IMR-90 (cell line): ENCODE measurements around the gene CFAP251. TPM values are rescaled to one million over a fixed set of nuclear protein-coding genes. Genes with fewer than 3 reads are reported as not detected.
A peak's percentile ranks its signal among the peaks of the same experiment; 100 is the strongest.

Experiments
- ATAC-seq: fragments of 200-7000 bp; cut with Tn5 transposase; 2 replicates; pipeline ENCODE4 v1.9.1; 2020; ENCODE audit warnings: low read depth, mild to moderate bottlenecking, moderate library complexity
- BruUV-seq: library from RNA; stranded (reverse); fragments of 400-500 nt; replicated peaks from 2 replicates; lab custom pipeline; 2021; lab: Mats Ljungman, UMichigan
- CTCF ChIA-PET: fragments of 300-600 bp; formaldehyde crosslinking; extraction: SDS; loops from one replicate; lab custom pipeline; 2021; ENCODE audit warnings: antibody characterized with exemption; lab: Yijun Ruan, JAX
- POLR2A ChIA-PET: fragments of 300-600 bp; sonication (Branson Sonifier 250); formaldehyde crosslinking; loops from one replicate; lab custom pipeline; 2022; ENCODE audit warnings: antibody characterized with exemption; ENCODE audit not compliant: unreplicated experiment; lab: Charles Lee
- DNase-seq: peaks from one replicate; pipeline ENCODE4 v3.0.0; 2013
- H2AFZ ChIP-seq: replicated peaks from 2 replicates; pipeline ENCODE3; 2013; ENCODE audit warnings: low read length, mild to moderate bottlenecking; ENCODE audit not compliant: poor library complexity
- H2AK5ac ChIP-seq: 2 replicates; pipeline ENCODE4 v1.6.1; 2013; ENCODE audit warnings: low read depth, low read length, inconsistent platforms
- H2AK9ac ChIP-seq: replicated peaks from 2 replicates; pipeline ENCODE3; 2013; ENCODE audit warnings: mild to moderate bottlenecking, low read depth, low read length, moderate library complexity; ENCODE audit not compliant: poor library complexity
- H2BK120ac ChIP-seq: 2 replicates; pipeline ENCODE4 v1.6.1; 2013; ENCODE audit warnings: low read depth, low read length, inconsistent platforms
- H2BK15ac ChIP-seq: 3 replicates; pipeline ENCODE4 v1.6.1; 2013; ENCODE audit warnings: low read depth, low read length, inconsistent platforms
- H2BK20ac ChIP-seq: 2 replicates; pipeline ENCODE4 v1.6.1; 2013; ENCODE audit warnings: low read depth, mild to moderate bottlenecking, inconsistent platforms, low read length, moderate library complexity
- H2BK5ac ChIP-seq: 2 replicates; pipeline ENCODE4 v1.6.1; 2013; ENCODE audit warnings: mild to moderate bottlenecking, low read depth, low read length, inconsistent platforms; ENCODE audit not compliant: poor library complexity, severe bottlenecking
- H3K14ac ChIP-seq: replicated peaks from 2 replicates; pipeline ENCODE4 v1.6.1; 2013; ENCODE audit warnings: low read depth, low read length, inconsistent platforms
- H3K18ac ChIP-seq: 2 replicates; pipeline ENCODE4 v1.6.1; 2013; ENCODE audit warnings: low read depth, low read length, control low read depth
- H3K23ac ChIP-seq: 2 replicates; pipeline ENCODE4 v1.6.1; 2013; ENCODE audit warnings: low read depth, low read length, inconsistent platforms
- H3K27ac ChIP-seq: 2 replicates; pipeline ENCODE4 v1.5.1; 2013; ENCODE audit warnings: mild to moderate bottlenecking, control low read depth, low read length; ENCODE audit not compliant: insufficient read depth
- H3K27me3 ChIP-seq: 2 replicates; pipeline ENCODE4 v1.6.1; 2013; ENCODE audit warnings: low read length; ENCODE audit not compliant: control insufficient read depth, insufficient read depth
- H3K36me3 ChIP-seq: 2 replicates; pipeline ENCODE4 v1.6.1; 2013; ENCODE audit warnings: low read length, mixed read lengths; ENCODE audit not compliant: control insufficient read depth, insufficient read depth
- H3K4ac ChIP-seq: 2 replicates; pipeline ENCODE4 v1.6.1; 2013; ENCODE audit warnings: low read depth, low read length, inconsistent platforms
- H3K4me1 ChIP-seq: 2 replicates; pipeline ENCODE4 v1.6.1; 2013; ENCODE audit warnings: low read length, mixed read lengths; ENCODE audit not compliant: control insufficient read depth, insufficient read depth
- H3K4me2 ChIP-seq: 2 replicates; pipeline ENCODE4 v1.6.1; 2013; ENCODE audit warnings: low read depth, mild to moderate bottlenecking, control low read depth, low read length, moderate library complexity
- H3K4me3 ChIP-seq: 2 replicates; pipeline ENCODE4 v1.5.1; 2013; ENCODE audit warnings: low read depth, mild to moderate bottlenecking, control low read depth, low read length, moderate library complexity; ENCODE audit not compliant: insufficient read depth
- H3K56ac ChIP-seq: 2 replicates; pipeline ENCODE4 v1.6.1; 2013; ENCODE audit warnings: low read length, inconsistent platforms; ENCODE audit not compliant: insufficient read depth; ENCODE audit errors: extremely low read depth
- H3K79me1 ChIP-seq, 2 experiments: 2 replicates each; pipeline ENCODE4 v1.6.1; 2013; ENCODE audit warnings: low read length in 2 of 2, inconsistent platforms in 1 of 2, low read depth in 1 of 2
- H3K9ac ChIP-seq: 2 replicates; pipeline ENCODE4 v1.6.1; 2013; ENCODE audit warnings: low read depth, low read length, control low read depth
- H3K9me1 ChIP-seq: 2 replicates; pipeline ENCODE4 v1.6.1; 2013; ENCODE audit warnings: low read length, inconsistent platforms; ENCODE audit not compliant: insufficient read depth
- H3K9me3 ChIP-seq: 2 replicates; pipeline ENCODE4 v1.6.1; 2013; ENCODE audit warnings: low read length; ENCODE audit not compliant: control insufficient read depth, insufficient read depth
- H4K20me1 ChIP-seq: 2 replicates; pipeline ENCODE4 v1.6.1; 2013; ENCODE audit warnings: low read length, inconsistent platforms; ENCODE audit not compliant: insufficient read depth
- H4K5ac ChIP-seq: 2 replicates; pipeline ENCODE4 v1.6.1; 2013; ENCODE audit warnings: mild to moderate bottlenecking, low read depth, low read length, control low read depth
- H4K8ac ChIP-seq, 2 experiments: 2 replicates each; pipeline ENCODE4 v1.6.1; 2013; ENCODE audit warnings: low read depth in 2 of 2, low read length in 2 of 2, control low read depth in 1 of 2, inconsistent platforms in 1 of 2
- H4K91ac ChIP-seq: 2 replicates; pipeline ENCODE4 v1.6.1; 2013; ENCODE audit warnings: low read depth, low read length, inconsistent platforms; ENCODE audit not compliant: insufficient read depth
- NFE2L2 ChIP-seq: fragments of 150-350 bp; IDR thresholded peaks from 2 replicates; pipeline ENCODE4 v1.6.1; 2016; ENCODE audit warnings: low read depth, mild to moderate bottlenecking, low read length
- RFX5 ChIP-seq: IDR thresholded peaks from 2 replicates; pipeline ENCODE4 v1.8.0; 2012; ENCODE audit warnings: low read depth, mild to moderate bottlenecking, low read length, moderate library complexity
- WGBS, 2 experiments: methylation state at CpG; one replicate each; pipeline versions ENCODE4 v1.1.5 to v1.1.7; 2013; ENCODE audit warnings: missing lambda C conversion rate in 2 of 2; ENCODE audit not compliant: insufficient read length in 1 of 2; ENCODE audit errors: extremely low coverage in 2 of 2; 5-methylcytosine and 5-hydroxymethylcytosine counted together
- dilution Hi-C: fragments of 300-500 bp; cut with HindIII; formaldehyde crosslinking; loops from one replicate; pipeline ENCODE4 v1.14.3; 2018; ENCODE audit warnings: low sequenced_read_pairs; ENCODE audit not compliant: unreplicated experiment
- in situ Hi-C: fragments of 300-500 bp; cut with MboI; formaldehyde crosslinking; loops from 3 replicates; pipeline ENCODE4 v1.14.3; 2019; ENCODE audit warnings: low sequenced_read_pairs, inconsistent platforms, mixed read lengths
- intact Hi-C: fragments of 100-400 bp; cut with micrococcal nuclease; formaldehyde crosslinking; loops from 2 replicates; pipeline ENCODE4 v1.10.0; 2022
- polyA plus RNA-seq, 3 experiments: library from polyadenylated mRNA; depleted of rRNA; stranded (reverse); fragments of >200 nt; gene quantifications; 2 replicates each; pipeline ENCODE4 v1.2.3, GENCODE V29; 2012; ENCODE audit warnings: low replicate concordance in 1 of 3
- total RNA-seq: library from RNA; depleted of rRNA; stranded (reverse); fragments of >200 nt; gene quantifications from 2 replicates; pipeline ENCODE4 v1.2.3, GENCODE V29; 2012

Gene CFAP251
- total and polyA plus RNA-seq, 2 of the 4 experiments (the other 2 are of a cell fraction) = 7.8 to 9.1 TPM

GRCh38 chr12:122020795-122021192 lies 102.4 kb downstream of the CFAP251 start:
- ATAC-seq (no peak), DNase-seq (no peak)
- no peak overlapping the region for H3K18ac ChIP-seq
- intact Hi-C loops (loop anchor here (5.0 kb wide), 1 partner anchor 223 kb away; no protein-coding TSS in a partner anchor), dilution Hi-C loops (no loop called here), in situ Hi-C loops (no loop called here)
- no peak overlapping the region for H3K27ac ChIP-seq
- H3K14ac ChIP-seq = no peak overlapping the region; the same call in 1 of the 2 replicates
- peak overlapping the region; percentile 20 to 60; a peak in 1 of 4 replicates for H4K8ac ChIP-seq
- H3K4me2 ChIP-seq = peak overlapping the region; percentile 87
- no peak overlapping the region for H4K5ac ChIP-seq
- H2BK120ac ChIP-seq = no peak overlapping the region
- peak overlapping the region; percentile 90 for H2AFZ ChIP-seq
- H3K4me3 ChIP-seq = peak overlapping the region; percentile 66
- H3K9me3 ChIP-seq = no peaks in the 10 kb centered on the region; the same call in 1 of the 2 replicates
- CTCF ChIA-PET = no interaction called here
- H2BK15ac ChIP-seq = no peak overlapping the region
- H3K27me3 ChIP-seq = no peaks in the 10 kb centered on the region
- no peak overlapping the region for H3K4ac ChIP-seq
- peak overlapping the region; percentile 63; the same call in 1 of the 2 replicates for H3K9ac ChIP-seq
- H3K9me1 ChIP-seq = peaks cover 5% of the 10 kb centered on the region; the same call in 1 of the 2 replicates
- peak overlapping the region; percentile 84 for H3K23ac ChIP-seq
- H3K4me1 ChIP-seq = peaks cover 13% of the 10 kb centered on the region
- no peak overlapping the region for H2BK5ac ChIP-seq
- TF ChIP-seq RFX5 (no peak), NFE2L2 (no peak)
- peak overlapping the region; percentile 41; the same call in 1 of the 2 replicates for H4K91ac ChIP-seq
- no peak overlapping the region for H3K56ac ChIP-seq
- peaks cover 6 to 32% of the 10 kb centered on the region in 2 experiments; a peak in 3 of 4 replicates for H3K79me1 ChIP-seq
- H3K36me3 ChIP-seq = no peaks in the 10 kb centered on the region
- H2BK20ac ChIP-seq = no peak overlapping the region
- peaks cover 5% of the 10 kb centered on the region for H4K20me1 ChIP-seq
- H2AK5ac ChIP-seq = 0 out of 2 replicates have a peak overlapping the region, but pooled peaks have one; percentile 10
- no peak overlapping the region for H2AK9ac ChIP-seq
- WGBS, 2 experiments = 64% methylated on average over 14 of the region's 16 CpGs; no CpG with 5 or more reads in 1 of the 2 experiments
- BruUV-seq = no TSS peak
- POLR2A ChIA-PET = no interaction called here
